Activated CD4-positive, alpha-beta T cell treated with anti-CD3 and anti-CD28 coated beads, Interleukin-2, amount 50 U/mL, for 4 hours (primary cell): ENCODE measurements around the gene RIF1.
"Not testable (repeated sequence)": the region's sequence is repeated elsewhere in the genome, so short reads cannot be mapped to it uniquely, and the experiment has no call there.

Source experiments
- DNase-seq, 2 experiments: peaks; one replicate each; pipeline ENCODE4 v3.0.0-alpha.2; 2020

RIF1 gene

GRCh38 chr2:151417650-151418049 is 7.9 kb downstream of the RIF1 start:
- no peak for DNase-seq

GRCh38 chr2:151421681-151422080 is 12.0 kb downstream of the RIF1 start:
- DNase-seq, result not testable (repeated sequence)

GRCh38 chr2:151422917-151423439 is 13.3 kb downstream of the RIF1 start:
- no peak for DNase-seq

DNA sequence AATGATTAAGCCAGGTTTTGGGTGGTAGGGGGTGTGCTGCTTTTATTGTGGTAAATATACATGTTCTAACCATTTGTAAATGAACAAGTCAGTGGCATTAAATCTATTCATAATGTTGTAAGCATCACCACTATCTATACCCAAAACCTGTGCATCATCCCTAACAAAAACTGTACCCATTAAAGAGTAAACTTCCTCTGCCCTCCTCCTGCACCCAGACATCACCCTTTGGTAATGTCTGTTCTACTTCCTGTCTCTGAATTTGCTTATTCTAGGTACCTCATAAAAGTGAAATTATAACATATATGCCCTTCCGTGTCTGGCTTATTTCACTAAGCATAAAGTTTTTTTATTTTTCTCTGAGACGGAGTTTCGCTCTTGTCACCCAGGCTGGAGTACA is 14.1 kb downstream of the RIF1 start:
- DNase-seq, result peak in 1 of 2 experiments; percentile 8

DNA sequence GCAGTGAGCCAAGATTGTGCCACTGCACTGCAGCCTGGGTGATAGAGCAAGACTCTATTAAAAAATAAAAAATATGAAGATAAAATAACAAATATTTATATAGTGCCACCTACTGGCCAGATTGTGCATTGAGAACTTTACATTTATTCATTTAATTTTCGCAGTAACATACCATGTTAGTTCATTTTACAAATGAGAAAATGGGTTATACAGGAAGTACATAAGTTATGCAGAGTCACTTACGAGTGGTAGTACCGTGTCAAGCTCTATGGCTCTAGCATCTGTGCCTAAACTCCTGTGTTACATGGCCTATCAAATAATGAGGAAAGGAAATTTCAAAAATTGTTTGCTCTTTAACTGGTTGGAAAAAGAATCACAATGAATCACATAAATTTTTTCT is 27.9 kb downstream of the RIF1 start:
- DNase-seq, result no peak

DNA sequence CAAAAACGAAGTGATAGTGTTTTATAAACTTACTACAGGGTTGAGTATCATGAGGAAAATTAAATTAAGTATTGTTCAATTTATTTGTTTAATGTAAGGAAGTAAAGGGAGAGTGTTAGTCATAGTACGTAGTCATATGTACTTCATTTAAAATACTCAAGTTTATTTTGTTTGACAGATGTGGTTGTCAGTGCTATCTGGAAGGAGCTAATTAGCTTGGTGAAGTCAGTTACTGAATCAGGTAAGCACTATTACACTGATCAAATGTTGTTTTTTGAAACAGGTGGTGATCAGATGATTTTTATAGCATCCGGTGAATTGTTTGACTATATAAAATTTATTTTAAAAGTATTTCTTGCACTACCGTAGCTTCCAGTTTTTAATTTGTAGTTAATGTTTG is 28.8 kb downstream of the RIF1 start:
- no peak for DNase-seq

DNA sequence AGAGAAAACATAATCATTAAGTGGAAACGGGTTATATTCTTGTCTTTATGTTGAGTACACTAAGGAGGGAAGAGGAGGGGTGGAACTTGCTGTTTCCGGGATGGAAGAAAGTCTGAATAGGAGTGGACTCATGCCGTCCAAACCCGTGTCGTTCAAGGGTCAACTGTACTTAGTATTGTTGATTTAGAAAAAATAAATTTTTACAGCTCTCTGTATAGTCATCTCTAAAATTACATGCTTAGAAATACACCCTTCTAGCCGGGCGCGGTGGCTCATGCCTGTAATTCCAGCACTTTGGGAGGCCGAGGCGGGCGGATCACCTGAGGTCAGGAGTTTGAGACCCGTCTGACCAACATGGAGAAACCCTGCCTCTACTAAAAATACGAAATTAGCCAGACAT is 29.4 kb downstream of the RIF1 start:
- DNase-seq, result no peak

DNA sequence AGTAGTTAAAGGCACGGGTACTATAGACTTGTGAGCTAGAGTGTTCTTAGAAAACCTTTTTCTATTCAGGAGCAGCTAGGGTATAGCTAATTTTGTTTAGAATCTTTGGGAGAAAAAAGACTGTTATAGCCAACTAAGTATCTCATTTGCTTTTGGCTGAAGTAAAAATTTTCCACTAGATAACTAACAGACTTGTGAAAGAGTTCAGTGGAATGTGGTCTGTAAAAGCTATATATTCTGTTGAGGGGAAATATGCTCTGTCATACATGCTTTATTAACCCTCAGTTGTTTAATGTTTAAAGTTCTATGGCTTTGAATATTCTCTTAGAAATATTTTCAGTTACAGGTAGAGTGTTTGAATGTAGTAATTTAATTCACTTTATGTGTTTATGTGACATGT is 49.7 kb downstream of the RIF1 start:
- no peak for DNase-seq

DNA sequence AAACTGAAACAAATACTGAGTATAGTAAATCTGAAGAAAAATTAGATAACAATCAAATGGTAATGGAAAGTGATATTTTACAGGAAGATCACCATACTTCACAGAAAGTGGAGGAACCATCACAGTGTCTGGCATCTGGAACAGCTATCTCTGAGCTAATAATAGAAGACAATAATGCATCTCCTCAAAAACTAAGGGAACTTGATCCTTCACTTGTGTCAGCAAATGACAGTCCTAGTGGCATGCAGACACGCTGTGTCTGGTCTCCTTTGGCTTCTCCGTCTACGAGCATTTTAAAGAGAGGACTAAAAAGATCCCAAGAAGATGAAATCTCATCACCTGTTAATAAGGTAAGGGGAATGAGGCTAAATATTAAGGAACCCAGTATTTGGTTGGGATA is 56.1 kb downstream of the RIF1 start:
- no peak for DNase-seq

GRCh38 chr2:151470556-151470955 is 60.9 kb downstream of the RIF1 start:
- no peak for DNase-seq

DNA sequence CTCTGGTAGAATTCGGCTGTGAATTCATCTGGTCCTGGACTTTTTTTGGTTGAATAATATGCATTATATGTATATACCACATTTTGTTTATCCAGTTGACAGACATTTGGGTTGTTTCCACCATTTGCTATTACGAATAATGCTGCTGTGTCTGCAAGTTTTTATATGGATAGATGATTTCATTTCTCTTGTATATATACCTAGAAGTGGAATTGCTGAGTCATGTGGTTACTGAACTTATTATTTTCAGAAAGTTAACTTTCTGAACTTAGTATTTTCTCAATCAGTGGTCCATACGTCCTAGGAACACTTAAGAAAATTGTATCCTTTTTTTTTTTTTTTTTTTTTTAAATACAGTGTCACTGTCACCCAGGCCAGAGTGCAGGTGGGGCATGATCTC is 63.3 kb downstream of the RIF1 start:
- DNase-seq, result no peak

GRCh38 chr2:151475071-151475470 is 65.4 kb downstream of the RIF1 start:
- DNase-seq, result no peak

- no peak for DNase-seq
Observed at GRCh38 chr2:151476287-151476686, 66.6 kb downstream of the RIF1 start.

GRCh38 chr2:151478011-151478410 is 68.3 kb downstream of the RIF1 start:
- DNase-seq, result no peak

DNA sequence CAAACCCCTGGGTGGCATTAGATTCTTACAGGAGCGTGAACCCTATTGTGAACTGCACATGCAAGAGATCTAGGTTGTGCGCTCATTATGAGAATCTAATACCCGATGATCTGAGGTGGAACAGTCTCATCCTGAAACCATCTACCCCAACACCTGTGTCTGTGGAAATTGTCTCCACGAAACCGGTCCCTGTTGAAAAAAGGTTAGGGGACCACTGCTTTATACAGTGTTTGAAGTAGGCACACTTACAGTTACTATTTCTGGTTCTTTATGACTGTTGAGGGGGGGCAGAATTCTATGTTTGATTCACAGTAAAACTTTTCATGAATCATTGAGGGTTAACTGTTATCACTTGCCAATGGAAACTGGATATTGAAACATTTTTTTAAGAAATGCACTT is 72.0 kb downstream of the RIF1 start:
- DNase-seq, result no peak

- DNase-seq, result no peak
Observed at GRCh38 chr2:151482171-151482725, 72.5 kb downstream of the RIF1 start.

DNA sequence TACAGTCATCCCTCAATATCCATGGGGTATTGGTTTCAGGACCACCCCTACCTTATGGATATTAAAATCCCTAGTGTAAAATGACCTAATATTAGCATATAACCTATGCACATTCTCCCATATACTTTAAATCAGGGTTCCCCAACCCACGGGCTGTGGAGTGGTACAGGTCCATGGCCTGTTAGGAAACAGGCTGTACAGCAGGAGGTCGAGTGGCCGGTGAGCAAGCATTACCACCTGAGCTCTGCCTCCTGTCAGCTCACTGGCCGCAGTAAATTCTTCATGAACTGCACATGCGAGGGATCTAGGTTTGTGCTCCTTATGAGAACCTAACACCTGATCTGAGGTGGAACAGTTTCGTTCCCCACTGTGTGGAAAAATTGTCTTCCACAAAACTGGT is 73.8 kb downstream of the RIF1 start:
- DNase-seq, result no peak

- DNase-seq, result no peak
Observed at GRCh38 chr2:151484100-151484499, 74.4 kb downstream of the RIF1 start.

DNA sequence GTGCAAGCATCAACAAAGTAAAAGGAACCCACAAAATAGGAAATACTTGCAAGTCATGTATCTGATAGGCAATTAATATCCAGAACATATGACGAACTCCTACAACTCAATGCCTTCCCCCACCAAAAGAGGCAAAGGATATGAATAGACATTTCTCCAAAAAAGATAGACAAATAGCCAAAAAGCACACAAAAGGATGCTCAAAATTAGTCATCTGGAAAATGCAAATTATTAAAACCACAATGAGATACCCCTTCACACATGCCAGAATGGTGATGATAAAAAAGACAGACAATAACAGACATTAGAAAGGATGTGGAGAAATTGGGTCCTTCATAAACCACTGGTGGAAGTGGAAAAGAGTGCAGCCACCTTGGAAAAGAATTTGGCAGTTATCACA is 76.4 kb downstream of the RIF1 start:
- no peak for DNase-seq

DNA sequence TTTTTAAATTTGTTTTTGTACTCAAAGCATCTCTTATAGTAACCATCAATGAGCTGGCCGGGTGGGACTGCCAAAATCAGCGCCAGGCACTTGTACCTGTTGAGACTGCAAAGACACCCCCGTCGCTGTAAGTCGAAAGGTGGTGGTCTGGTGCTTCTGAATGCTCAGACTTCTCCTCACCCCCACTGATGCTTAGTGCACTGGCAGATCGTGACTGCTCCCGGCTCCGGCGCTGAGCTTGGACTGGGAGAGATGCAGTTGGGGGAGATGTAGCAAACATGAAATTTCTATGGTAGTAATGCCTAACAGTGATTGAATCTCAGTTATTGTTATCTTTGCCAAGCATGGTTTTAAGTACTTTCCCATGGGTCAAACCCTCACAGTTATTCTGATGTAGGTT is 80.6 kb downstream of the RIF1 start:
- DNase-seq, result no peak

GRCh38 chr2:151491496-151491895 is 81.8 kb downstream of the RIF1 start:
- no peak for DNase-seq

GRCh38 chr2:151498178-151498577 is 88.5 kb downstream of the RIF1 start:
- DNase-seq, result no peak

- DNase-seq, result no peak
Observed at GRCh38 chr2:151506170-151506569, 96.5 kb downstream of the RIF1 start.

GRCh38 chr2:151508519-151508918 is 98.8 kb downstream of the RIF1 start:
- DNase-seq, result no peak

GRCh38 chr2:151518802-151519201 is 109.1 kb downstream of the RIF1 start:
- no peak for DNase-seq

DNA sequence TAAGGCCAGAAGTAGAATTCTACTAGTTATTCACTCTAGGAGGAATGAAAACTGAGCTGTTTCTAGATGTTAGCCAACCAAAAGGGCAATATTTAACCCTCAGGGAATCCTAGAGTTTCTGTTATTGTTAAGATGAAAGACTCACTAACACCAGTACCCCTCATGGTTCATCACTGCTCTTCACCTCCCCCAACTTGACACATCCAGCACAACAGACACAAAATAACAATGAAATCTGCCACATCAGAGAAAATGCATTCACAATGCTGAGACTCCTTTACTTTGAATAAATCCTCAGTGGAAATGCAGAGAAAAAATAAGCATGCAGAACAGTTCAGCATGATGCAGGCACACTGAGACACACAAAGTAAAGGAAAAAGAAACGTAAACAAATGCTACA is 111.3 kb downstream of the RIF1 start:
- DNase-seq, result no peak
